ENCODE data around the gene TET2. TPM values are rescaled to one million over a fixed set of nuclear protein-coding genes. Genes with fewer than 3 reads are reported as not detected.

TET2 gene
- total and polyA plus RNA-seq, 3 experiments from 2014 or later: 13.8 to 28.0 (median 25.8) TPM

DNA sequence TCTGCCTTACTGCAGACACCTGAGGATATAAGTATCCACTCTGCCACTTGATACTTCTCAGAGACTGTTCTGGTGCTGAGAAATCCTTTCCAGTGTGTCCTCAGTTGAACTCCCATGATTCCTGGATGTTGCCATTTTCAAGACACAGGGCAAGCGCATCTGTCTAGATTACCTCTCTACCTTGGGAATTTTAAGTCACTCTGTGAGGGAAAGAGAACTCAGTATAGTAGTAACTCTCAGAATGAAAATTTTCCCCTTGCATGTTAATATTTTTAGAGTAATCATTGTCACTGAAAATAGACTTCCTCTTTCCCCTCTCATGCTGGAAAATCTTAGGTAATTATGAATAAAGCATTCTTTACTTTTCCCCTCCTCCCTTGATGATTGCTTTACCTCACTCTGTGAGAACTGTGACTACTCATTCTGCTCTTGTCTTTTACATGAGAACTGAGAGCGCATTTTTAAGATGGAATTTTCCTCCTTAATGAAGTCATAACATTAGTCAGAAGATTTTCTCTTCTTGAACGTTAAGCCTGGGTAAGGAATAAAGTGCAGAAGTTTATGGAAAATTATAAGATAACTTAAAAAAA, 45.0 kb downstream of the TET2 start:
- H3K27ac Mint-ChIP-seq: no peak overlapping the region

DNA sequence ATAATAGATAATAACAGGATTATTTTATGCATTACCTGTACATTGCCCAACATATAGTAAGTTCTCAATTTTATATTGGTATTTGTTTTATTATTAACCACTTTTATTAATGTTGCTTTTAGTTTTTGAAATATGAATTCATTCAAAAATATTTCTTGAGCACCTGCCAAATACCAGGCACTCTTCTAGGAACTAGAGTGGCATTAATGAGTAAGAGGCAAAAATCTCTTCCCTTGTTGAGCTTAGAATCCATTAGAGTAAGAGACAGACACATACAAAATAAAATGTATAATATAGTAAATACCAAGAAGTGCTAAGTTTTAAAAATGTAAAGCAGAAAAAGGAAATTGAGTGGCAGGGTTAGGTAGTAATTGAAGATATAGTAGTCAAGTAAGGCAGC, 45.8 kb downstream of the TET2 start:
- ChIA-PET POLR2A (no interaction called here), CTCF (no interaction called here)
- peaks cover 0 to 31% (median 27%) of the 10 kb centered on the region in 3 donors for H3K36me3 Mint-ChIP-seq
- peaks cover 4% of the 10 kb centered on the region for H3K36me3 ChIP-seq (ENCODE audit: insufficient read depth, low read length)
- no peak for DNase-seq
- H3K4me1 ChIP-seq (ENCODE audit: insufficient read depth, low read length): no peaks in the 10 kb centered on the region
- H3K4me1 Mint-ChIP-seq: peaks cover 21 to 65% (median 58%) of the 10 kb centered on the region in 3 donors
- no peaks in the 10 kb centered on the region for H3K9me3 Mint-ChIP-seq
- H3K4me3 Mint-ChIP-seq: no peak overlapping the region
- no peak overlapping the region for H3K27ac Mint-ChIP-seq
- no peaks in the 10 kb centered on the region for H3K27me3 ChIP-seq (ENCODE audit: insufficient read depth, low read length, poor library complexity, severe bottlenecking)
- H3K9me3 ChIP-seq (ENCODE audit: low read length): no peaks in the 10 kb centered on the region
- H3K27me3 Mint-ChIP-seq: no peaks in the 10 kb centered on the region
- H3K4me3 ChIP-seq (ENCODE audit: low read length): no peak overlapping the region
- no peak overlapping the region for H3K27ac ChIP-seq (ENCODE audit: low read depth, low read length)

More for the DNA sequence above, 45.0 kb downstream of the TET2 start:
- Histone ChIP-seq H3K27ac (ENCODE audit: low read depth, low read length) (no peak overlapping the region), H3K9me3 (ENCODE audit: low read length) (no peaks in the 10 kb centered on the region), H3K27me3 (ENCODE audit: insufficient read depth, low read length, poor library complexity, severe bottlenecking) (no peaks in the 10 kb centered on the region), H3K36me3 (ENCODE audit: insufficient read depth, low read length) (peaks cover 4% of the 10 kb centered on the region), H3K4me3 (ENCODE audit: low read length) (no peak overlapping the region), H3K4me1 (ENCODE audit: insufficient read depth, low read length) (no peaks in the 10 kb centered on the region)
- peaks cover 21 to 60% (median 56%) of the 10 kb centered on the region in 3 donors for H3K4me1 Mint-ChIP-seq
- DNase-seq: no peak
- no peaks in the 10 kb centered on the region for H3K9me3 Mint-ChIP-seq
- peaks cover 0 to 30% (median 25%) of the 10 kb centered on the region in 3 donors for H3K36me3 Mint-ChIP-seq
- no peaks in the 10 kb centered on the region for H3K27me3 Mint-ChIP-seq
- peak overlapping the region in 1 of 7 donors; percentile 57 for H3K4me3 Mint-ChIP-seq
- ChIA-PET POLR2A (no interaction called here), CTCF (no interaction called here)

DNA sequence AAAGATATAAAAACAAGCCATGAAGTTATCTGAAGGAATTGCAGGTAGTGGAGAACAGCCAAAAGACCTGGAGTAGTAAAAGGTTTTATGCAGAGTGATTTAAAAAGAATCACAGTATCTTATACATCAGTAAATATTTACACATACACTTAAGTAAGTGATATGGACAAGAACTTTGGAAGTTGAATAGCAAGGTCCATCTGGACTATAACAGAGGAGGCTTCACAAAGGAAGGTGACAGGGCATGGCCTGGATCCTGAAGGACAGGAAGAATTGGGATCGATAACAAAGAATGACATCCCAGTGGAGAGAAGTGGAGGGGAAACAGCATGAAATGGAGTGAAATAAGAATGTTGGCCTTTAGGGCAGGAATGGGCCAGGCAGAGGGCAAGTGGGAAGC, 46.2 kb downstream of the TET2 start:
- Mint-ChIP-seq H3K4me1 (peaks cover 21 to 61% (median 54%) of the 10 kb centered on the region in 3 donors), H3K27ac (no peak overlapping the region), H3K36me3 (peaks cover 0 to 31% (median 27%) of the 10 kb centered on the region in 3 donors), H3K9me3 (no peaks in the 10 kb centered on the region), H3K4me3 (no peak overlapping the region), H3K27me3 (no peaks in the 10 kb centered on the region)
- no peak overlapping the region for H3K4me3 ChIP-seq (ENCODE audit: low read length)
- POLR2A ChIA-PET: no interaction called here
- no peaks in the 10 kb centered on the region for H3K27me3 ChIP-seq (ENCODE audit: insufficient read depth, low read length, poor library complexity, severe bottlenecking)
- DNase-seq: no peak
- CTCF ChIA-PET: no interaction called here
- no peak overlapping the region for H3K27ac ChIP-seq (ENCODE audit: low read depth, low read length)
- H3K4me1 ChIP-seq (ENCODE audit: insufficient read depth, low read length): no peaks in the 10 kb centered on the region
- peaks cover 4% of the 10 kb centered on the region for H3K36me3 ChIP-seq (ENCODE audit: insufficient read depth, low read length)
- H3K9me3 ChIP-seq (ENCODE audit: low read length): no peaks in the 10 kb centered on the region

DNA sequence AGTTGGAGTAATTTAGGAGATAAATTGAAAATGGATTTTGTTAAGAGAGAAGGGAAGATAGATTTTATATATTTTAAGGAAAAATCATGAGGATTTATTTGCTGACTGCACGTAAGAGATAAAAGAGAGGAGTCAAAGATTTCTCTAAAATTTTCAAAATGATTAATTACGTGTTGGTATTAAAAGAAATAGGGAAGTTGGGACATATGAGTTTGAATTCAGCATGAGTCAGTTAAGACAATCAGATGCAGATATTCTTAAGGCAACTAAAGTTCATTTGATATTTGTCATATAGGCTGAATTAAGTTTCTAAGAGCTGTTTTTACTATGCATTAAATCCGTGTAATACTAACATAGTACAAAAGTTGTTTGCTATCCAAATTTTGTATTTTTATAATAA, 46.9 kb downstream of the TET2 start:
- no peak overlapping the region for H3K27ac ChIP-seq (ENCODE audit: low read depth, low read length)
- H3K36me3 ChIP-seq (ENCODE audit: insufficient read depth, low read length): peaks cover 4% of the 10 kb centered on the region
- no peak for DNase-seq
- peaks cover 20 to 54% (median 48%) of the 10 kb centered on the region in 3 donors for H3K4me1 Mint-ChIP-seq
- H3K9me3 Mint-ChIP-seq: no peaks in the 10 kb centered on the region
- no peak overlapping the region for H3K4me3 Mint-ChIP-seq
- H3K36me3 Mint-ChIP-seq: peaks cover 0 to 31% (median 27%) of the 10 kb centered on the region in 3 donors
- H3K9me3 ChIP-seq (ENCODE audit: low read length): no peaks in the 10 kb centered on the region
- no peak overlapping the region for H3K27ac Mint-ChIP-seq
- no peaks in the 10 kb centered on the region for H3K27me3 ChIP-seq (ENCODE audit: insufficient read depth, low read length, poor library complexity, severe bottlenecking)
- no peaks in the 10 kb centered on the region for H3K4me1 ChIP-seq (ENCODE audit: insufficient read depth, low read length)
- H3K27me3 Mint-ChIP-seq: no peaks in the 10 kb centered on the region
- ChIA-PET POLR2A (no interaction called here), CTCF (interaction anchor here (1.3 kb wide), 1 partner anchor 280 kb away, joined by 3 read pairs; the partner anchor contains the start of gene PPA2)
- no peak overlapping the region for H3K4me3 ChIP-seq (ENCODE audit: low read length)

DNA sequence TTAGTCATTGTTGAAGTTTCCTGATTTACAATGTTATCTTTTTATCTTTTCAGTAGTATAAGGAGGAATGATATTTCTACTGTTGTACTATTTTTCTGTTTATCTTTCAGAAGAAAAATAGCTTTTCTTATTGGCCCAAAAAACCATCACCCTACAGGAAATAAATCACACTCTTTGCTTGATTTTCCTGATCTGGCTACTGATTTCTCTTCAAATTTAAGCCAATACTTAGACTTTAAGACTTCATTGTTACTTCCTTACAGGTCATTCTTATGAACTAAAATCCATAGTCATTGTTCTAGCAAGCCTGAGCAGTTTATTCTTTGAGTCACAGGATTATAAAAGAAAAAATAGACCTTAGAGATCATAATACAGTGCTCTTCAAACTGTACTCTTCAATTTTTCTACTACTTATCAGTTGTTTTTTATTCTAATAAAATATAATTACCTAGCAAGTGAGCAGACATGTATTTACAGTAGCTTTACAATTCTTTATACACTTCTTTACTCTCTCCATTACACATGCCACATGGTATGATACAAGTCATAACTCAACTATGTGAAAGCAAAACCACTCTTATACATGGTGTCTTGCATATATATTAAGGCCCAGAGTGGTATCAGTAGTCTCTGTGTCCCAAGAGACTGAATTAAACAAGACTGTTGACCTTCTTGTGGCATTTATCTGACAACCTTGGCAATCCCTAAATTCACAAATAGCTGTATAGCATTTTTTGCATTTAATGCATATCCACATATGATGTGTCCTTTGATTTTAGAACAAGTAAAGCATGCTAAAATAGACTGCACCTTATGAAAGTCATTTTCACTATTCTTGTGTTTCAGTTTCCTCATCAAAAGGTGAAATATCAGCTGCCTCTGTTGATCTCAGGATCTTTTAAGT, 47.9 kb downstream of the TET2 start:
- ChIA-PET CTCF (interaction anchor here (1.3 kb wide), 1 partner anchor 279 kb away, joined by 3 read pairs; the partner anchor contains the start of gene PPA2), POLR2A (no interaction called here)
- Histone ChIP-seq H3K4me3 (ENCODE audit: low read length) (no peak overlapping the region), H3K27me3 (ENCODE audit: insufficient read depth, low read length, poor library complexity, severe bottlenecking) (no peaks in the 10 kb centered on the region), H3K27ac (ENCODE audit: low read depth, low read length) (no peak overlapping the region), H3K4me1 (ENCODE audit: insufficient read depth, low read length) (no peaks in the 10 kb centered on the region), H3K36me3 (ENCODE audit: insufficient read depth, low read length) (peaks cover 4% of the 10 kb centered on the region), H3K9me3 (ENCODE audit: low read length) (no peaks in the 10 kb centered on the region)
- no peak for DNase-seq
- Mint-ChIP-seq H3K9me3 (no peaks in the 10 kb centered on the region), H3K27me3 (no peaks in the 10 kb centered on the region), H3K4me1 (peaks cover 21 to 49% (median 49%) of the 10 kb centered on the region in 3 donors), H3K4me3 (no peak overlapping the region), H3K36me3 (peaks cover 0 to 35% (median 27%) of the 10 kb centered on the region in 3 donors), H3K27ac (no peak overlapping the region)

DNA sequence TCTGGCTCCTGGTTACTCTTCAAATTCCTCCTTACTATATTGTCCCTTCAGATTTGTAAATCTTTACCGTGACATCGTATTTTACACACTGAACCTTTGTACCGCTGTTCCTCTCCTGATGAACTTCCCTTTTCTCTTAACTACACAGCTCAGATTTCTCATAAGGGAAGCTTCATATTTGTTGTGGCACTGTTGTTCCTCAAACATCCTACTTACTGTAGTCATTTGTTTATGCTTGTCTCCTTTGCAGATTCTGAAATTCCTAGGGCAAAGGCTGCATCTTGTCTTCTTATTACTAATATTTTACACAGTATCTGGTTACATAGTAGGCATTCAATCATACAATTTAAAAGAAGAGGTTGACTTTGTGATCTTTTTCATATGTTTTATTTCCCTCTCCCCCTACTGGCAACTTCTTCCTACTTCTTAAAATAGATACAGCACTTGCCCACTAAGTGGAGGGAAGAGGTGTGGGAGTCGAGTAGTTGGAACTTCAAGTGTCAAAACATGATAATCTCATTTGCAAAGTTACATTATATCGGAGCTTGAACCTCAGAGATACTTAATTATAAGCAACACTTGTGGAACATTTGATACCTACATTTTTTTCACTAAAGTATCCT, 50.0 kb downstream of the TET2 start:
- Mint-ChIP-seq H3K4me3 (no peak overlapping the region), H3K4me1 (peaks cover 16 to 41% (median 35%) of the 10 kb centered on the region in 3 donors), H3K27ac (peak overlapping the region in 2 of 8 donors; percentile 4 to 26), H3K36me3 (peaks cover 0 to 36% (median 15%) of the 10 kb centered on the region in 3 donors), H3K9me3 (no peaks in the 10 kb centered on the region), H3K27me3 (no peaks in the 10 kb centered on the region)
- Histone ChIP-seq H3K9me3 (ENCODE audit: low read length) (no peaks in the 10 kb centered on the region), H3K4me3 (ENCODE audit: low read length) (no peak overlapping the region), H3K4me1 (ENCODE audit: insufficient read depth, low read length) (no peaks in the 10 kb centered on the region), H3K27me3 (ENCODE audit: insufficient read depth, low read length, poor library complexity, severe bottlenecking) (no peaks in the 10 kb centered on the region), H3K36me3 (ENCODE audit: insufficient read depth, low read length) (no peaks in the 10 kb centered on the region), H3K27ac (ENCODE audit: low read depth, low read length) (no peak overlapping the region)
- POLR2A ChIA-PET: no interaction called here
- no peak for DNase-seq
- CTCF ChIA-PET: interaction anchor here (1.0 kb wide), 1 partner anchor 30 kb away, joined by 5 read pairs; no protein-coding TSS in a partner anchor

DNA sequence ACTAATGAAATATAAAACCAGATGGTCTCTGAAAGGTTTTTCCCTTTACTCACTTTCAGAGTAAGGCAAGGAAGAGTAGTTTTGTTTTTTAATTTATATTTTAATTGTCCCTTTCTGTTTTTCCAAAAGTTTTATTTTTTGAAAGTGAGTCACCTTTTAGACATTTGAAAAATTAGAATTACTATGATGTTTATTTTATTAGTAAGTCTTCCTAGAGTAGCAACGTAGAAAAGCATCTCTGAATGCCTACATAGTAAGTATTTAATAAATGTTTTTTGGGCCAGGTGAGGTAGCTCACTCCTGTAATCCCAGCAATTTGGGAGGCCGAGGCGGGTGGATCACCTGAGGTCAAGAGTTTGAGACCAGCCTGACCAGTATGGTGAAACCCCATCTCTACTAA, 51.1 kb downstream of the TET2 start:
- Mint-ChIP-seq H3K4me1 (peaks cover 12 to 37% (median 36%) of the 10 kb centered on the region in 3 donors), H3K9me3 (no peaks in the 10 kb centered on the region), H3K36me3 (peaks cover 0 to 36% (median 14%) of the 10 kb centered on the region in 3 donors), H3K27me3 (no peaks in the 10 kb centered on the region), H3K27ac (no peak overlapping the region), H3K4me3 (no peak overlapping the region)
- Histone ChIP-seq H3K4me3 (ENCODE audit: low read length) (no peak overlapping the region), H3K9me3 (ENCODE audit: low read length) (no peaks in the 10 kb centered on the region), H3K36me3 (ENCODE audit: insufficient read depth, low read length) (no peaks in the 10 kb centered on the region), H3K27ac (ENCODE audit: low read depth, low read length) (no peak overlapping the region), H3K4me1 (ENCODE audit: insufficient read depth, low read length) (no peaks in the 10 kb centered on the region), H3K27me3 (ENCODE audit: insufficient read depth, low read length, poor library complexity, severe bottlenecking) (no peaks in the 10 kb centered on the region)
- ChIA-PET CTCF (interaction anchor here (1.0 kb wide), 1 partner anchor 29 kb away, joined by 5 read pairs; no protein-coding TSS in a partner anchor), POLR2A (no interaction called here)
- no peak for DNase-seq

DNA sequence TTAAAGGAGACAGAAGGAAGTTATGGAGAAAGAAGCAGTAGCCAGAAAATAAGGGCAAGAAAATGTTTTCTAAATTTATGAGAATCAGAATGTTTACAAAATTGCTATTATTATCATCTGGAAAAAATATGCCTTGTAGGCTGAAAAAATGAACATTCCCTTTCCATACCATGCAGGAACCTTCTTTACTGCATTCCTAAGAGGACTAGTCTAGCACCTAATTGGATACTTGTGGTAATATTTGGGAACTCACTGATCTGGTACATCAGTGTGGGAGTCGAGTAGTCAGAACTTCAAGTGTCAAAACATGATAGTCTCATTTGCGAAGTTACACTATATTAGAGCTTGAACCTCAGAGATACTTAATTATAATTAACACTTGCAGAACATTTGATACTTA, 51.9 kb downstream of the TET2 start:
- ChIA-PET POLR2A (no interaction called here), CTCF (no interaction called here)
- peaks cover 10 to 37% (median 33%) of the 10 kb centered on the region in 3 donors for H3K4me1 Mint-ChIP-seq
- Histone ChIP-seq H3K4me1 (ENCODE audit: insufficient read depth, low read length) (no peaks in the 10 kb centered on the region), H3K27ac (ENCODE audit: low read depth, low read length) (no peak overlapping the region), H3K27me3 (ENCODE audit: insufficient read depth, low read length, poor library complexity, severe bottlenecking) (no peaks in the 10 kb centered on the region), H3K36me3 (ENCODE audit: insufficient read depth, low read length) (no peaks in the 10 kb centered on the region), H3K4me3 (ENCODE audit: low read length) (no peak overlapping the region), H3K9me3 (ENCODE audit: low read length) (no peaks in the 10 kb centered on the region)
- peaks cover 0 to 35% (median 11%) of the 10 kb centered on the region in 3 donors for H3K36me3 Mint-ChIP-seq
- H3K27ac Mint-ChIP-seq: no peak overlapping the region
- no peaks in the 10 kb centered on the region for H3K27me3 Mint-ChIP-seq
- DNase-seq: no peak
- no peak overlapping the region for H3K4me3 Mint-ChIP-seq
- no peaks in the 10 kb centered on the region for H3K9me3 Mint-ChIP-seq

Data from CD8-positive, alpha-beta memory T cell (primary cell).